Measurements from ENCODE around the gene GPR87.

DNA sequence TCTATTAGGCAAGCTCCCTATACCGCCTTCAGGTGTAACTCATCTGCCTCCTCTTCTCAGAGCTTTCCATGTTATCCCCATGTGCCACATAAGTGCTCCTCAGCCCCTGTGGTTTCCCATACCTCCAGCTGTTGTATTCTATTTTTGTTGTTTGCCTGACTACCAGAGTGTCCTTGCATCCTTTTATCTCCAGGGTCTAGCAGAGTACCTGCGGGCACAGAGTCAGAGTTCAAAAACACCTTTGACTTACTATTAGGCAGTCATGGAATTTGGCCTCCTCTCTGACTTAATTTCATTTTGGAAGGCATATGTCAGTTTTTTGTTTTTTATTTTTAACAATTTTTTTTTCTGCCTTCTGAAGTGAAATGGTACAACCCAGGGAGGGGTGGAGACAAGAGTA, 7.1 kb downstream of the GPR87 start:
- TF ChIP-seq, protein P1, sequence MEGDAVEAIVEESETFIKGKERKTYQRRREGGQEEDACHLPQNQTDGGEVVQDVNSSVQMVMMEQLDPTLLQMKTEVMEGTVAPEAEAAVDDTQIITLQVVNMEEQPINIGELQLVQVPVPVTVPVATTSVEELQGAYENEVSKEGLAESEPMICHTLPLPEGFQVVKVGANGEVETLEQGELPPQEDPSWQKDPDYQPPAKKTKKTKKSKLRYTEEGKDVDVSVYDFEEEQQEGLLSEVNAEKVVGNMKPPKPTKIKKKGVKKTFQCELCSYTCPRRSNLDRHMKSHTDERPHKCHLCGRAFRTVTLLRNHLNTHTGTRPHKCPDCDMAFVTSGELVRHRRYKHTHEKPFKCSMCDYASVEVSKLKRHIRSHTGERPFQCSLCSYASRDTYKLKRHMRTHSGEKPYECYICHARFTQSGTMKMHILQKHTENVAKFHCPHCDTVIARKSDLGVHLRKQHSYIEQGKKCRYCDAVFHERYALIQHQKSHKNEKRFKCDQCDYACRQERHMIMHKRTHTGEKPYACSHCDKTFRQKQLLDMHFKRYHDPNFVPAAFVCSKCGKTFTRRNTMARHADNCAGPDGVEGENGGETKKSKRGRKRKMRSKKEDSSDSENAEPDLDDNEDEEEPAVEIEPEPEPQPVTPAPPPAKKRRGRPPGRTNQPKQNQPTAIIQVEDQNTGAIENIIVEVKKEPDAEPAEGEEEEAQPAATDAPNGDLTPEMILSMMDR (IDR thresholded peaks at IDR 0.05; ENCODE audit: low read length) = no peak
- TF ChIP-seq EZH2 (IDR thresholded peaks at IDR 0.05; ENCODE audit: borderline replicate concordance, low read length) = no peak

All from OCI-LY1 (cell line).